Raji (cell line): ENCODE data around the gene NAV1.

ENCODE experiments used
- POLR2A ChIP-seq: IDR thresholded peaks from 2 replicates; pipeline ENCODE4 v1.6.1; 2011; ENCODE audit warnings: low read depth, low read length, control low read depth; ENCODE audit not compliant: insufficient read depth

Gene NAV1

DNA sequence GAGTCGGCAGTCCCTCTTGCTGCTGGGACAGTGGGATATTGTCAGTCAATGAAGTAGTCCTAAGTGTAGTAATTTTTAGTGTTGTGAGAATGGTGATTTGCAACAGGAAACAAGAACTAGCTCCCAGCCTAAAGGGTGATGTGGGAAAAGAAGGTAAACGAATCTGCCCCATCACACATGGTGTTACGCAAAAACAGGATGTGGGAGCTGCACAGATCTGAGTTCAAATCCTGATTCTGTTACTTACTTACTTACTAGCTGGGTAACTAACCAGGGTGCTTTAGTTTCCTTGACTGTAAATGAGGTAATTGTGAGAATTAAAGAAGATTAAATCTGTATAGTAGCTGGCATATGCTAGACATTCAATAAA is 22.3 kb downstream of the NAV1 start:
- no peak for TF ChIP-seq POLR2A

GRCh38 chr1:201561601-201562000 is 22.7 kb downstream of the NAV1 start:
- TF ChIP-seq POLR2A: no peak

DNA sequence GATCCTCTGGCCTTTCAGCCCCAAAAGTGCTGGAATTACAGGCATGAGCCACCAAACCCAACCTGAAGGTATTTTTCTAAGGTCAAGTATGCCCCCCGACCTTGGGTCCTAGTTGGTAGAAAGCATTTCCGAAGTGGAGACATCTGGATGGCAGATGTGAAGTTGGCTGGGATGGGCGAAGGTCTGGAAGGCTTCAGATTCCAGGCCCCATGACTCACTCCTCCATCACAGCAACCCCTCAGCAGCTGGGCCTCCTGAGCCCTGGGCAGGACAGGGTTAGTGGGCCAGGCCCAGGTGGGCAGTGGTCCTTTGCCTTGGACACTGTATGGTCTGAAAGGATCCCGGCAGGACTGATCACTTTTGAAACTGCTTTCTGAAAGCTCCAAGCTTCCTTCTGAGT is 23.3 kb downstream of the NAV1 start:
- TF ChIP-seq POLR2A: no peak

GRCh38 chr1:201562659-201563405 is 23.9 kb downstream of the NAV1 start:
- no peak for TF ChIP-seq POLR2A

GRCh38 chr1:201563406-201563780 is 24.5 kb downstream of the NAV1 start:
- TF ChIP-seq POLR2A: no peak

GRCh38 chr1:201563941-201564340 is 25.0 kb downstream of the NAV1 start:
- no peak for TF ChIP-seq POLR2A

DNA sequence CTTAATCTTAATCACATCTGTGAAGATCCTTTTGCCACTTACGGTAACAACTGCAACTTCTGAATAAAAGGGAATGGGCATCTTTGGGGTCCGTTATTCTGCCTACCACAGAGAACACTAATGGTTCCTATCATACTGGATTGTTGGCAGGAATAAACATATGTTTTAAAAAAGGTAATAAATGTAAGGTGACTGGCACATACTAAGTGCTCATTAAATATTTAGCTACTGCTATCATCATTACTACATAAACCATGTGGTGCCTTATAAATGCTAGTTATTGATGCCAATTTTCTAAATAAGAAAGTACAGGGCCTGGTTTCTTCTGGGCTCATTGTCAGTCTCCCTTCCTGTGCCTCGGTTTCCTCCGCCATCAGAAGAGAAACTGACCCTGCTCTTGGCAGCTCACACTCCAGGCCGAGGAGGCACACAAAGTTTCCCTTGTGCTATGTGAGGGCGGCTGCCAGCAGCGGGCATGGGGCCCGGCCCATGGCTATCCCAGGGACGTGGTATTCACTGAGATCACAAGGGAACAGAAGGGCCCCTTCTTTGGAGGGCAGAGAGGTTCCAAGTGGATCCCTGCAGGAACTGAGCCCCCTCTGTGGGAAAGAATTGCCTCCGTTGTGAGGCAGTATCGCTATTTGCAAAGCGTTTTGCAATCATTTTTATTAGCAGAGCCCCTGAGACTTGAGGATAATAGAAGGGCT is 26.2 kb downstream of the NAV1 start:
- TF ChIP-seq POLR2A: no peak

GRCh38 chr1:201565771-201566528 is 27.0 kb downstream of the NAV1 start:
- TF ChIP-seq POLR2A: no peak

GRCh38 chr1:201566529-201566823 is 27.5 kb downstream of the NAV1 start:
- TF ChIP-seq POLR2A: no peak

GRCh38 chr1:201566933-201567801 is 28.2 kb downstream of the NAV1 start:
- TF ChIP-seq POLR2A: no peak

GRCh38 chr1:201568265-201568664 is 29.3 kb downstream of the NAV1 start:
- no peak for TF ChIP-seq POLR2A

DNA sequence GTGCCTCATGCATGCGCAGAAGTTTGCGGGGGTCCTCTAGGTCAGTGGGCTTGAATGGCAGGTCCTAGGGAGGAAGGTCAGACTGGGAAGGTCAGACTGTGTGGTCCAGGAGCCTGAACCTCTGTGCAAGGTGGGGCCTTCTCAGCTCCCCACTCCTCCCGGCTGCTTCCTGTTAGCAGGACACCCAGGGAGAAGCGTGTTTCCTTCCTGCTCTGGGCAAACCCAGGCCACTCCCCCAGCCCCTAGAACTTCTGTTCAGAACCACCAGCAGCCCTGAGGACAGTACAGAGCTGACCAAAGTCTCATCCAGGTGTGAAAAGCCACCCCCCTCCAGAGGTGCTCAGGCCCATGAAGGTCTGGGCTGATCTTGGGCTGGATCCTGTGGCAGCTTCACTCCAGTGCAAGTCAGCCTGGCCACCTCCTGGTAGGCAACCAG is 29.9 kb downstream of the NAV1 start:
- TF ChIP-seq POLR2A: no peak

DNA sequence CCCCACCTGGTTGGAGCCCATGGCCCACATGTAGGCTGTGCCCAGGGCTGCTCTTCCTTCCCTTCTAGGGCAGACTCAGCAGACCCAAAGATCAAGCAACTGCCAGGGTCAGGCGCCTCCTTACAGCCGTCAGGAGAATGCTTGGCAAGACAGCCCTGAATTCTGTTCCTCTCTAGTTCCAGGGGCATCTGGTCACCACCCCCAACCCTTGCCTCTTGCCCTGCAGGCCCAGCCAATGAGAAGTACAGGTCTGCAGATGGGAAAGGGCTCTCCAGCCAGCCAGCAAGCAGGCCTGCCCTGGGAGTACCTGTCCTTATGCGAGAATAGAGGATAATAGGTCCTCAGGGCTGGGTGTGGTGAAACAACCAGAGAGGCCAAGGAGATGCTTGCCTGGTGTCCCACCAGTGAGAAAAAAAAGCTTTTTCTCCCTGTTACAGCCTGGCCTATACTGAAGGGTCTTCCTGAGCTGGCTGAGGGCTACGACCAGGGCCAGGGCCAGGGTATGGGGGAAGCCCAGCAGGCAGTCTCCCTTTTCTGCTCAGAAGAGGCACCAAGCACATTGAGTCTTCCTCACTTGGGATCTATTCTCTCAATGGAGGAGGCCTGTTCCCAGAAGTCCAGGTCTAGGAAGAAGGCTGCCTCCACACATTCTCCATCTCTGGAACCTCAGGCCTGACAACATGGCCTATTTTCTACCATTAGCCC is 31.4 kb downstream of the NAV1 start:
- no peak for TF ChIP-seq POLR2A

DNA sequence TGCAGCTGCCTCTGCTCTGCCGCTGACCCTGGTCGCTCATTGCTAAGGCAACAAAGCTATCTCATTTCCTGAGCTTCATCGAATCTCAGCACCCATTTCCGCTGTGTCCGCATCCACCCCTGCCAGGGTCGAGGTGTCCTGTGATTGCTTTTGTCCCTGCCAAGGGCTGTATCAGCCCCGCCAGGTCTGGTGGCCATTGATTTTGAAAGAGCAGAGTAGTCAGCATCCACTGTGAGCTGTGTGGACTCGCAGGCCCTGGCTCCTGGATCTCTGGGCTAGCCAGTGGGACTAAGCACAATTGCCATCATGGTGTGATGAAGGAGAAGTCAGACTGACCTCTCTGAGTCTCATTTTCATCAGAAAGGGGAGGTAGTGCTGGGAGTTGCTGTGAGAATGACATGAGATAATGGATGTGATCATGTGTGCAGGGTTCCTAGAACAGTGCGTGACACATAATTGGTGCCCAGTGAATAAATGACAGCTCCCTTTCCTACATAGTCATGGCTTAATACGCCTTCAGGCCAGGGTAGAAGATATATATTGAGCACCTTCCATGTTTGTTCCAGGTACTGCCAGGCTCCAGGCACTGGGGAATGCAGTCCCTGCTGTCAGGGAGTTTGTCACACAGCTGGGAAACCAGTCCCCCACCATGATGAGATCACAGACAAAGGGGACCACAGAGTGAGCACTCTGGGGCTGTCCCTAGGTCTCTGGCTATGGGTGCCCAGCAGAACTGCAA is 32.1 kb downstream of the NAV1 start:
- no peak for TF ChIP-seq POLR2A
